Measurements from ENCODE around the gene NBAS.

DNA sequence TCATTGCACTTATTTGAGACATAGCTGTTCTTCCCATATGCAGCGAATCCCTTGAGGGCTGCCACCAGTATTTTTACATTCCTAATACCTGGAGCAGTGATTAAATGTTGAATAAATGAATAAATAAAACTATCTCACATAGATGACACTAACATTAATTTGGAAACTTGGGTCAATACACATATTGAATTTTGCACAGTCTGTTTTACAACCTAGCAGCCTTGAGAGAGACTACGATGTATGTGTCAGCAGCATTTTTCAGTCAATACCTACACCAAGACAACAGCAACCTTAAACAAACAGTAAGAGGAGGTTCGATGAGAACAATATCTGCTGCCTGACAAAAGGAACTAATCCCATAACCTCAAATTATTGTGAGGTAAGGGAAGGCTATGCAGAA, 53.4 kb downstream of the NBAS start:
- TF ChIP-seq, protein P1, sequence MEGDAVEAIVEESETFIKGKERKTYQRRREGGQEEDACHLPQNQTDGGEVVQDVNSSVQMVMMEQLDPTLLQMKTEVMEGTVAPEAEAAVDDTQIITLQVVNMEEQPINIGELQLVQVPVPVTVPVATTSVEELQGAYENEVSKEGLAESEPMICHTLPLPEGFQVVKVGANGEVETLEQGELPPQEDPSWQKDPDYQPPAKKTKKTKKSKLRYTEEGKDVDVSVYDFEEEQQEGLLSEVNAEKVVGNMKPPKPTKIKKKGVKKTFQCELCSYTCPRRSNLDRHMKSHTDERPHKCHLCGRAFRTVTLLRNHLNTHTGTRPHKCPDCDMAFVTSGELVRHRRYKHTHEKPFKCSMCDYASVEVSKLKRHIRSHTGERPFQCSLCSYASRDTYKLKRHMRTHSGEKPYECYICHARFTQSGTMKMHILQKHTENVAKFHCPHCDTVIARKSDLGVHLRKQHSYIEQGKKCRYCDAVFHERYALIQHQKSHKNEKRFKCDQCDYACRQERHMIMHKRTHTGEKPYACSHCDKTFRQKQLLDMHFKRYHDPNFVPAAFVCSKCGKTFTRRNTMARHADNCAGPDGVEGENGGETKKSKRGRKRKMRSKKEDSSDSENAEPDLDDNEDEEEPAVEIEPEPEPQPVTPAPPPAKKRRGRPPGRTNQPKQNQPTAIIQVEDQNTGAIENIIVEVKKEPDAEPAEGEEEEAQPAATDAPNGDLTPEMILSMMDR (conservative IDR thresholded peaks at IDR 0.05; ENCODE audit: low read length), result no peak
- TF ChIP-seq EZH2phosphoT487 (IDR thresholded peaks at IDR 0.05; ENCODE audit: borderline replicate concordance, low read depth, low read length), result no peak

Measured in OCI-LY7 (cell line).